GM21423 (cell line): ENCODE data around the gene GHRHR.

Source experiments
- ATAC-seq: cut with Tn5 transposase; IDR thresholded peaks from one replicate; pipeline ENCODE4 v1.9.1; 2021; ENCODE audit warnings: mild to moderate bottlenecking, moderate library complexity; ENCODE audit not compliant: unreplicated experiment

GHRHR gene

DNA sequence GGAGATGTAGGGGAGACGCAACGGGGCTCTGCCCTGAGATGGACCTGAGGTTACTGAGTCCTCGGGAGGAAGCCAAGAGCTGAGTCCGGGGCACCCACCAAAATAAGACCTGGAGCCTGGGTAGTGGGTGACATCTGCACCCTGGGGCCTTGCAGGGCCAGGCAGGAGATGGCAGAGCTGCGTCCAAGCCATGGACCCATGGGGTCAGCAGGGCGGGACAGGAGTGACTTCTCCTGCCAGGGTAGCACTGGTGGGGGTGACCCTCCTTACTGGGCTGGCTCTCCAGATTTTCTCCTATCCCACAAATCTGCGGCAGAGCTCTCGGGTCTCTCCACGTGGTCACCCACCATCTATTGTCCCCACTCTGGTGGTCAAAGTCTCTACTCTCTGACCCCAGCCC, 2.1 kb downstream of the GHRHR start:
- ATAC-seq = no peak

- ATAC-seq = peak; percentile 43
Observed at GRCh38 chr7:30968294-30968693, 4.5 kb downstream of the GHRHR start.

DNA sequence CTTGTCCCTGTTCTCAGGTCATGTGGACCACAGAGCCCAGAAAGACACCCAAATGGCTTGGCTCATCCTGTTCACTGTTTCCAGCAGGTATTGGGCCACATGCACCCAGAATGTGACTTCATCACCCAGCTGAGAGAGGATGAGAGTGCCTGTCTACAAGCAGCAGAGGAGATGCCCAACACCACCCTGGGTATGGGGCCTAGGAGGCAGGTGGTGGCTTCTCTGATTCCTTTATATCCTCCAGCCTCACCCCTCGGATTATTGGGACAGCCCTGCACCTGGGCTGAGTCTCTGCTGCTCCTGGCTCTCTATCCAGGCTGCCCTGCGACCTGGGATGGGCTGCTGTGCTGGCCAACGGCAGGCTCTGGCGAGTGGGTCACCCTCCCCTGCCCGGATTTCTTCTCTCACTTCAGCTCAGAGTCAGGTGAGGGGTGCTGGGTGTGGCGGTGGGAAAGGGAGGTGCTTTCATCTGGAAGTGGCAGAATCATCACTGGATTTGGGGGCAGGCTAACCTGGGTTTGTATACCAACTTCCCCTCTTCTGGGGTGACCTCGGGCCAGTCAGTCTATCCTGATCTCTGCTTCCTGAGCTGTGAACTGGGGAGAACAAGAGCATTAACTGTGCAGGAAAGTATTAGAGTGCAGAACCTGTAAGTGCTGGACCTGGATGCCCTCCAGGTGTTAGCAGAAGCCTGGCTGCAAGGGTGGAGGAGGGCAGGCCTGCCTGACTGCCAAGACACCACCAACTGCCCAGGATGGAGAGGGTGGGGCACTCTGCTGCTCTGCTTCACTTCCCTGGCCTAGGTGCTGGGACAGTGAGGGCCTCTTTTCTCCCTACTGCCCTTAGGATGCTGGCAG, 5.2 kb downstream of the GHRHR start:
- peak; percentile 21 for ATAC-seq

DNA sequence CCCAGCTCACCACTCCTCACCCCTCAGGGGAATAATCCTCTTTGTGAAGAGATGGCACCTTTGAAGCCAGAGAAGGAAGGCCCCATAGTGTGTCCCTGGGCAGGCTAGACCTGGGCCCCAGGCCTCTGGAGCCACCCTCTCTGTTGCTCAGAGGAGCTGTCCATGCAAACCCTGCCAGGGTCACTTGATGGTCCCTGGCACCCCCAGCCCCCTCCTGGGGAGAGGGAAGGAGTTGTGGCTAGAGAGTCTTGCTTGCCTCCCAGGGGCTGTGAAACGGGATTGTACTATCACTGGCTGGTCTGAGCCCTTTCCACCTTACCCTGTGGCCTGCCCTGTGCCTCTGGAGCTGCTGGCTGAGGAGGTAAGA, 5.8 kb downstream of the GHRHR start:
- no peak for ATAC-seq

DNA sequence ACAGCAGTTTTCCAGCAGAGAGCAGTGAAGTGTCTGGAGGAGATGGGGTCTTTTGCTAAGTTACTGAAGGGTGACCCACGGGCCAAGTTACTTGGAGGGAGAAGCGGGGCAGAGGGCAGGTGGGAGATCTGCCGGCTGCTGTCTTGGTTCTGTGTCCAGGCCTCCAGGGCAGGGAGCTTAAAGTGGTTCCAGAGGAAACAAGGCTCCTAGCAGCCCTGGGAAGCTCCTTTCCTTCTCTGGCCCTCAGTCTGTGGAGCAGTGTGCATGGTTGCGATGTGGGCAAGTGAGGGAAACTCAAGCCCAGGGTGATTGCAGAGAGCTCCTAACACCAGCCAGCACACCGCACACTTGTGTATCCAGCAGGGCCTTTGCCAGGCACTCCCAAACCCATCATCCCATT, 6.3 kb downstream of the GHRHR start:
- ATAC-seq = no peak

DNA sequence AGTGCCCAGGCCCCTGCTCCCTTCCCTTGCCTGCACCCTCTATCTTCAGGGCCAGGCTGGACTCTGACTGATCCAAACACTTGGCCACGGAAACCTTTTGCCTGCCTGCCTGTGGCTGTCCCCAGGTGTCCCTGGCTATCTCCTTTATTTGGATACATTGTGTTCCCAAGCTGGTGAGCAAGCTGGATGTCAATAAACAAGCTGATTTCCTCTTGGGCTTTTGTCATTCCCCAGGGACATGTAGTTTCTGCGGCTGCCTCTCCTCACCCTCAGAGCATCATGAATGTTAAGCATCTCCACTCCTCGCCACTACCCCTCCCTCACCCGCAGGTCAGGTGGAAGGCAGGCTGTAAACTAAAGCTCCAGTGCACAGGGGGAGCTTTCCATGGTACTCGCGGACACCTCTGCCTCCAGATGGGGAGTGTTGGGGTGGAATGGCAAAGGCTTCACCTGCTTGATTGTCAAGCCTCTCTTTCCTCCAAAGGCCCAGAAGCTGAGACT, 6.9 kb downstream of the GHRHR start:
- ATAC-seq = no peak

DNA sequence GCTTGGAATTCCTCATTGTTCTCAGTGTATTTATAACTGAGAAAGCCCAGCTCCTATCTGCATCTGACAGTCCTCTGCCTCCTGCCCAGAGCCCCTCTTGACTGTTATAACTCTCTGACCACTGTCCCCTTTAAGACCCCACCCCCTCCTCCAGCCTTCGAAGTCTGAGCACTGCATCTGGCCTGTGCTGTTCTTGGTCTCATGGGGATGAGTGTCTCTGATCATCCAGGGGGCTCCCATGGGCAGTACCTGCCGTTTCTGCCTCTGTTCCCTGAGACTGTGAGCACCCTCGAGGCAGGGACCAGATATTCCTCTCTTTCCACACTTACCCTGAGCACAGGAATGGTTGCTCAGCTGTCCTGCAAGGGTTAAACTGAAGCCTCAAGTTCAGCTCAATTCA, 7.7 kb downstream of the GHRHR start:
- no peak for ATAC-seq

- no peak for ATAC-seq
Observed at GRCh38 chr7:30971840-30972563, 8.2 kb downstream of the GHRHR start.

DNA sequence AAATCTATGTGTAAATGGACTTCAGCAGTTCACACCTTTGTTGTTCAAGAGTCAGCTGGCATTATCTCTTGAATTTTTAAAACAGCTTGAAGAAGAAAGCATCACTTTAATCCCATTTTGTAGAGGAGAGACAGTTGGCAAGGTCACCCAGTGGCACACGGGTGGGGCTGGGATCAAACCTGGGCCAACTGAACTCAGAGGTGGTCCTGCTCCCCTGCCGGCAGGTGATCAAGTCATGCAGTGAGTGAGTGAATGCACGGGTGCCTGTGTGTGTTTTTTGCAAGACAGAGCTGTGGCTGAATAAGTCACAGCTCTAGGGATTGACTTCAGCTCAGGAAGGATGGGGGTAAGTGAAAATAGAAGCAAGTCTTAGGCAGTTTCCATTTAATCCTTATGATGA, 9.5 kb downstream of the GHRHR start:
- no peak for ATAC-seq

DNA sequence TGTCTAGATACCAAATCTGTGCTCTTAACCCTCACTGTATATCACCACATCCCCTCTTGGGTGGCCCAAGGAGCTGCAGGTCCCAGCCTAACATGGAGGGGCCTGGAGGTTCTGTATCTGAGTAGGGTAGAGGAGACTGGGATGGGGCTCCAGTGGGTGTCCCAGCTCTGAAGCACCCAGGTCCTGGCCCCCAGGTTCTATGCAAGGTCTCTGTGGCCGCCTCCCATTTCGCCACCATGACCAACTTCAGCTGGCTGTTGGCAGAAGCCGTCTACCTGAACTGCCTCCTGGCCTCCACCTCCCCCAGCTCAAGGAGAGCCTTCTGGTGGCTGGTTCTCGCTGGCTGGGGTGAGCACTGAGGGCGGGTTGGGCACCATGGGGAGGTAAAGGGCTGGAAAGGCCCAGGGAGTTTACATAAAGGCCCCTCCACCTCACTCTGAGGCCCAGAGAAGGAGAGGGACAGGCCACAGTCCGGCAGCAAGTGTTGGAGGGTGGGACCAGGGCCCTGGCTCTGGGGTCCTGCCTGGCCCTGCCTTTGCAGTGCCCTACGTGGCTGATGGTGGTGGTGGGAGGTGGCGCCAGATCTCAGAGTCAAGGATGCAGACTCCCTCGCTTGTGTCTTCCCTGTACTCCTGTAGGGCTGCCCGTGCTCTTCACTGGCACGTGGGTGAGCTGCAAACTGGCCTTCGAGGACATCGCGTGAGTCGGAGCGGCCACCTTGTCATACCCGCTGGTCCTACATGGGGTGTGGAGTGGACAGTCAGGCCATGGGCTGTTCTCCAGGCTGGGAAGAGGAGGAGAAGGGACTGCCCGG, 10.2 kb downstream of the GHRHR start:
- no peak for ATAC-seq

DNA sequence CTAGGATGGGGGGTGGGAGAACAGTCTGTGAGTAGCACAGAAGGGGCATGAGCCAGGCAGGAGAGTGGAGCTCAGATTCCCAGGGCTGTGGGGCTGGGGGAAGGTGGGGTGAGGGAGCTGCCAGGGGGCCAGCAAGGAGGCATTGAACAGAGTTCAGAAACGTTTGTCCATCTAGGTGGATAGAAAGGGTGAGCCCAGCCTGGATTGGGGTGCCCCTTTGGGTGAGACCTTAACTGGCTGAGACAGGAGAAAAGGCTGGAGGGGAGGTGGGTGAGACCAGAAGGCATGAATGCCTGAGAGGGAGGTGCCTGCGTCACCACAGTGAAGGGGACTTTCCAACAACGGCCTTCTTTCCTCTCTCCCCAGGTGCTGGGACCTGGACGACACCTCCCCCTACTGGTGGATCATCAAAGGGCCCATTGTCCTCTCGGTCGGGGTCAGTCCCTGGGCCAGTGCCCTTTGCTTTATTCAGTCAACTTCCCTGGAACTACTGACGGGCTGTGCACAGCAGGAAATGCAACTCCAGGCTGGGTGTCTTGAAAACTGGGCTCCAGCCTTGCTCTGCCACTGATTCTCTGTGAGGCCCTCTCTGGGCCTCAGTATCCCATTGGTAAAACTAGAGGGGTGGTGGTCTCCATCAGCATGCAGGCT, 11.0 kb downstream of the GHRHR start:
- peak; percentile 92 for ATAC-seq

DNA sequence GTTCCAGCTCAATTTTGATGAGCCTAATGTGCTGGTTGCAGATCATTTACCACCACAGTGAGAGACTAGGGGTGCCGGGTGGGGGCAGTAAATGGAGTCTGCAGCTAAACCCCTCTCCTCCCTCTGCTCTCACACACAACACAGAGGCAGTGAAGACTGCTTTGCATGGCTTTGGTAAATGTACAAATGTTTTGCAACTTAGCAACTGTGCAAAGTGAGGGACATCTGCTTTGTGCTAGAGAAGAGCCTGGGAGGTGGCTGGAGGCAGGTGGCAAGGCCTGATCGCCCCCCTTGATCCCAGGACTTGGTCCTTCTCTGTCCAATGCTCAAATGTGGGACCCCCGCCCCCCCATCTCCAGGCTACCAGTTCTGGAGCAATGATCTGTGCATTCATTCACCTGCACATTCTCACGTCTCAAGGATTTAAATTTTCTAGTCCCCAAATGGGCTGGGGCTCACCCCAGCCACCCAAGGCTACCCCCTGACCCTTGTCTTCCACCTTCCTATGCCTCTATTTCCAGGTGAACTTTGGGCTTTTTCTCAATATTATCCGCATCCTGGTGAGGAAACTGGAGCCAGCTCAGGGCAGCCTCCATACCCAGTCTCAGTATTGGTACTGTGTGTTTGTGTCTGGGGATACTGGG, 11.6 kb downstream of the GHRHR start:
- no peak for ATAC-seq

DNA sequence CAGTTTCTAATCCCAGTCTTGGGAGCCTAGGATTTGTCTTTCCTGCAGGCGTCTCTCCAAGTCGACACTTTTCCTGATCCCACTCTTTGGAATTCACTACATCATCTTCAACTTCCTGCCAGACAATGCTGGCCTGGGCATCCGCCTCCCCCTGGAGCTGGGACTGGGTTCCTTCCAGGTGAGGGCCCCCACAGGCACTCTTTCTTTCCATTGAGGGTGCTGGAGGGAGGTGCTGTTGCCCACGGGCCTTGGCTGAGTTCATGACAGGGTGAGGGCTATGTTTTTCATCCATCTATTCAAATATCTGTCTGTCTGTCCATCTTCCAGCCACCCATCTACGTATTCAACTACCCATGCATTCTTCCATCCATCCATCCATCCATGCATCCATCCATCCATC, 12.6 kb downstream of the GHRHR start:
- no peak for ATAC-seq

DNA sequence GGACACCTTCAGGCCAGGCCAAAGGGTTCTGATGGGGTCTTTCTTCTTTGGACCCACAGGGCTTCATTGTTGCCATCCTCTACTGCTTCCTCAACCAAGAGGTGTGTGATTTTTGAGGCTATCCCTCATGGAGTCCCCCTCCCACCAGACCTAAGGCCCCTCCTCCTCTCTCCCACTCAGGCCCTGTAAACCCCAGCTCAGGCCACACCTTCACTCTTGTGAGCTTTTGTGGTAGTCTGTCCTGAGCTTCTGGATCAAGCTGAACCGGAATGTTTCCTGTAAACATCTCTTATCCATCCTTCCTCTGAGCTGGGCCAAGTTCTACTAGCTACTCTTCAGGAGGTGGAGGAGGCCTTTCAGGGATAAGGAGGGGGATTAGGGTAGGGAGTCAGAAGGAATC, 13.5 kb downstream of the GHRHR start:
- ATAC-seq = no peak

GRCh38 chr7:30977896-30978564, 14.3 kb downstream of the GHRHR start:
- ATAC-seq = no peak

- no peak for ATAC-seq
Observed at GRCh38 chr7:30979027-30979426, 15.3 kb downstream of the GHRHR start.

GRCh38 chr7:30980194-30980593, 16.4 kb downstream of the GHRHR start:
- ATAC-seq = no peak

DNA sequence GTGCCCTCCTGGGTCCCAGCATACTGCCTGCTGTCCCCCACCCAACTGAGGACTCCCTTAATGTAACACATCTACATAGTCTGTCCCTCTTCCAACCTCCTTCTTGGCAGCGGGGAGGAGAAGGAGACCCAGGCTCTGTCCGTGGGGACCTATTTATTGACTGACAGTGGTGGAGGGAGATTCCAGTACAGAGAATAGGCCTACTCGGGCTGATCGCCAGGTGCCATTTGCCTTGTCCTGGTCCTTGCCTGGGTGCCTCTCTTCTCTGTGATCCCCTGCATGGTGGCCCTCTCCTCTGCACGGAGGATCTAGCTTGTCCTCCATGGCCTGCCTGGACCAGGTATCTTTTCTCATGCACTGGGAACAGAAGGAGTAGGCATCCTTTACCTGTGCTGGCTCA, 17.0 kb downstream of the GHRHR start:
- ATAC-seq = no peak

GRCh38 chr7:30983042-30983913, 19.5 kb downstream of the GHRHR start:
- ATAC-seq = peak; percentile 87
